Activated CD4-positive, CD25-positive, alpha-beta regulatory T cell (primary cell): ENCODE measurements around the gene MAP4K4.

Source experiments
- DNase-seq, 4 experiments: peaks; one replicate each; lab custom pipeline; 2025; lab: John Stamatoyannopoulos, UW

MAP4K4 gene

DNA sequence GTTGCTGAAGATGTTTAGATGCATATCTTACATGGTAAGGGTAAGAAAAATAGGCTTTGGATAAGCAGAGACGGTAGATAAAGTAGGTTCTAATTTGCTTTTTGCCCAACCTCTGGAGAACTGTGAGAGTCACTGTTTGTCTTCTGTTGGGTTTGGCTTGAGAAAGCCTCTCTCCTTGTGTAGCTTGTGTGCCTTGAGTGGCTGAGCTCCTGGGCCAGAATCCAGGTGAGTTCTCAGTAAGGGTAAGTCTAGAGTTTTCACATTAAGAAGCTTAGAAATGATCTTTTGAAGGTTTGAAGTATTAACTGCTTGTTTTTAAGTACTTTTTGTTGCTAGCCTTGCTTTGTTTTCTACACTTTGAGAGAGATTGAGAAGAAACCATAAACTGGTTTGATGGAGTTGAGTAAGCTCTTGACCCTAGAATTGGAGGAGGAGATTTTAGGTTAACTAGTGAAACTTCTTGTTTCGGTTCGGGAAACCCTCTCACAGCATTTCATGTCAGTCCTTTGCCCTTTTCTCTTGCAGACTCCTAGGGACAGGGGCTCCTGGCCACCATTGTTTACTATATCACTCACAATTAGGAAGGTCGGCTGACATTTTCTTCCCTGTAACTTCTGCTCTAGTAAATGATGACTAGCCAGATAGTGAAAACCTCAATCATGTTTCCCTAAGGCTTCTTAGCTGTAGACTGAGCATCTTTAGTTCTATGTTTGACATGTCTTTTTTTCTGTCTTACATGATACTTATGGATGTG, 26.0 kb downstream of the MAP4K4 start:
- DNase-seq: no peak

DNA sequence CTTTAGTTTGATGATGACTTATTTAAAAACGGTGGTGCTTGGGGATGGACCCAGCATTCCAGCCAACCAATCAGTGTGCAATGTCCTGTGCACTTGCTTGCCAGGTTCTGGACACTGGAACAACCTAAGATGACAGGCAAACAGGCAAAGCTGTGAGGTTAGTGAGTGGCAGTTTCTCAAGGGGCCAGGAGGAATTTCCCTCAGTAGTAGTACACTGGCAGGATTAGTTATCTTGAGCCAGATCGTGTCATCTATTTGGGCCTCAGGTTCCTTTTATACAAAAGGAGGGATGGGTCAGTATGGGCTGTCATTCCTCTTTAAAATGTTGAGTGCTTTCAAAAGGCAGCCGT, 26.6 kb downstream of the MAP4K4 start:
- no peak for DNase-seq

DNA sequence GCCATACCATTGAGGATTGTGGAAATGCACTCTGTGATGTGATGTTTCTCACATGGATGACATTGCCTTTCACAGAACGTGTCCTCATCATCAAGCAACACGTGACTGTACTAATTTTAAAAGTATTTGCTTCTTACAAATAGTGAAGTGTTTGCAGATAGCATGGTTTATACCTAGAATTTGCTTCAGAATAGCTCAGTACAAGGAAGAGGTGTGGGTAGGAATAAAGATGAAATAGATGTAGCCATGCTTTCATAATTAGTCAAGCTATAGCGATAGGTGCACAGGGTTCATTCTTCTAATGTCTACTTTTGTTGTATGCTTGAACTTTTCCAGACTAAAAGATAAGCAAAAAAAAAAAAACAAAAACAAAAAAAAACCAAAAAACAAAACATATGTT, 27.5 kb downstream of the MAP4K4 start:
- DNase-seq: no peak

DNA sequence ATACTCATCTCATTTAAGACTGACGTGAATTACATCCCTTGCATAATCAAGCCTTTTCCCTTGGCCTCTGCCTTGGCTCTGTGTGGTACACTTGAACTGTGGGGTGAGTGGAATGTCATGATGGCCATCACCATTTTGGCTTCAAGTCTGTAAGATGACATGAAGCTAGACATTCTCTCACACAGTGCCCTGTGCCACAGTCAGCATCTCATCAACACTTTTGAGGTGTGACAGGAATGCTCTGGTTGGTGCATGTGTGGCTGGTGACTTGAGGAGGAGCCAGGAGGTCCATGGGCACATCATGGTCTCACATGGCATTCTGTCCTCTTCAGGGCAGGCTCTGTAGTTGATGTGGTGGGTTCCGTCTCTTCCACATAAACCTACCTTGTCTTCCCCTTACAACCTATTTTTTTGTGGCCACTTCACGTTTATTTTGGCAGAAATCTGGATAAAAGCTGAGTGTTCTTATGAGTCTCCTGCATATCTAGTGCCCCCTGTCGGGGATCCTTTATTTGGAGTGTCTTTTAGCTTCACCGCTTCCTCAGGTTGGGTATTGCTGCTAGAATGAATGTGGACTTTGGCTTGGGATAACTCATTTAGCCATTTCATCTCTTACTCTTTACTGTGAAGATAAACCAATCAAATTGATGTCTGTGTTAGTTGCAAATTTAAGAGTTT, 28.1 kb downstream of the MAP4K4 start:
- DNase-seq: no peak

DNA sequence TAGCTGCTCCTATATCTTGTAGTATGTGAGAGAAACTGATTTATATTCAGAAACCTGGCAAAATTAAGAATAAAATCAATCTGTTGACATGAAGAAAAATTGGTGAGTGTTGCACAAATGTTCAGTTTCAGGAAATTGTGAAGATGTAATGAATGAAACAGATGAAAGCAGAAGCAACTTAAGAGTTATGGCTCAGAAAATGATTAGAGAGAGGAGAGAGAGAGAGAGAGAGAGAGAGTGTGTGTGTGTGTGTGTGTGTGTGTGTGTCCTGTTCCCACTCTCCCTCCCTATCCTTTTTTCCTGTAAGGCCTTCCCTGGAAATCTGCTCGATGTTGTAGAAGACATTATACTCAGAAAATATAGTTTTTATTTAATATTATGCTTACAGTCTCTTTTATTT, 31.4 kb downstream of the MAP4K4 start:
- DNase-seq: no peak

DNA sequence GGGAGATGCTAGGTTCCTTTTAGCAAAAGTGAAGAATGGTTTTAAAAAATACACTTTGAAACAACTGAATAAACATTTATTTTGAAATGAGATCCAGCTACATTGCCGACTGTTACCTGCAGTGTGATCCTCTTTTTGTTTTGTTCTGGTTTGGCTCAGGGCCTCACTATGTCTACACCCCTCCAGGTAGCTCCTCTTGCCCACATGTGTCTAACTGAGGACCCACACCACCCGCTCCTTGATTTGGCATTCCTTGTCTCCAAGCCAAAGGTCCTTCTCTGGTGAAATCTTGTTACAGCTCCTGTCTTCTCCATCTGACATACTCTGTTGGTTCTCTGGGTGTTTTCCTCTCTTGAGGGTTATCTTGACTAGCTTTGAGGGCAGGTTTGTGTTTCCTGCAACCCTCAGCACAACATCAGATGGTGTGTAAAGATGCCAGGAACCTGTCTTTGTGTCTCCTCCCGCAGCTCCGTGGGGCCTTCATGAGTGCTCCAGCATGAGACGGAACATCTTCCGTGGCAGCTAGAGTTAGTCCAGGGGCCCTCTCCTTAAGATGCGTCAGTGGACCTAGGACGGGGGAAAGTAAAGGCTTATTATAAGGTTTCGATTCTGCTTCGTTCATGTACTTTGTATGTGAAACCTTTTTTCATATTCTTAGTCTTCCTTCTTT, 32.1 kb downstream of the MAP4K4 start:
- no peak for DNase-seq

DNA sequence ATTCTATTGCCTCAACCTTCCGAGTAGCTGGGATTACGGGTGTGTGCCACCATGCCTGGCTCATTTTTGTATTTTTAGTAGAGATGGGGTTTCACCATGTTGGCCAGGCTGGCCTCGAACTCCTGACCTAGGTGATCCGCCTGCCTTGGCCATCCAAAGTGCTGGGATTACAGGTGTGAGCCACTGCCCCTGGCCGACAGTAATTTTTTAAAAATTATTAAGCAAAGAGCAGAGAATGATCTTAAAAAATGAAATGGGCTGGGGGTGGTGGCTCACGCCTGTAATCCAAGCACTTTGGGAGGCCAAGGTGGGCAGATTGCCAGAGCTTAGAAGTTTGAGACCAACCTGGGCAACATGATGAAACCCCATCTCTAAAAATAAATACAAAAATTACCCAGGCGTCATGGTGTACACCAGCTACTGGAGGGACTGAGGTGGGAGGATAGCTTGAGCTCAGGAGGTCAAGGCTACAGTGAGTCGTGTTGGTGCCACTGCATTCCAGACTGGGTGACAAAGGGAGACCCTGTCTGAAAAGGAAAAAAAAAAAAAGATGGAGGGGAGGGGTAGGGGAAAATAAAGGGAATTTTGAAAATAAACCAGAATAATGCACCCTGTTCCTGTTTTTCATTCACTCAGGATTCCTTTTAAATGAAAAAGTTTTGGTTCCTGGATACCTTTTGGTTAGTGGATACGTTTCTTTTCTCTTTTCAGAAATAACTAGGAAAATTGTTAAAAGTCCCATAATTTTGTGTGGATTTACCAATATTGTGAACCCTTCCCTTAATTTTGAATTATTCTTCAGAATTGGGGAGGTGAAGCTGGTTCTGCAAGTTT, 33.9 kb downstream of the MAP4K4 start:
- no peak for DNase-seq

DNA sequence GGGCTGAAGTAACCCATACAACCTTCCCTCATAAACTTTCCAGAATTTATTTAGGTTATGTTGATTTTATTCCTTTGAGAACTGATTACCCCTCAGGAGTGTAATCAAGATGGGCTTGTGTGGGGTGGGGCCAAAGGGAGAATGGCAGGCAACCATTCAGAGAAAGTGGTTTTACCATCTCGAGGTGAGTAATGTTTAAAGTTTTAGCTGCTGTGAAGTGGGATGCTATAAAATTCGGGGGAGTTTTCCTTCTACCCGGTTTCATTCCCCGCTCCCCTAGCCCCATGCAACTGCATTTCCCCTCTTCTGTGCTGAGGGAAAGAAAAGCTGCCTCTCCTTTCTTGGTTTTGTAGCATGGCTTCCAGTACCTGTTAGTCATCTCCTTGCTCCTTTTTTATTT, 34.7 kb downstream of the MAP4K4 start:
- DNase-seq: no peak

DNA sequence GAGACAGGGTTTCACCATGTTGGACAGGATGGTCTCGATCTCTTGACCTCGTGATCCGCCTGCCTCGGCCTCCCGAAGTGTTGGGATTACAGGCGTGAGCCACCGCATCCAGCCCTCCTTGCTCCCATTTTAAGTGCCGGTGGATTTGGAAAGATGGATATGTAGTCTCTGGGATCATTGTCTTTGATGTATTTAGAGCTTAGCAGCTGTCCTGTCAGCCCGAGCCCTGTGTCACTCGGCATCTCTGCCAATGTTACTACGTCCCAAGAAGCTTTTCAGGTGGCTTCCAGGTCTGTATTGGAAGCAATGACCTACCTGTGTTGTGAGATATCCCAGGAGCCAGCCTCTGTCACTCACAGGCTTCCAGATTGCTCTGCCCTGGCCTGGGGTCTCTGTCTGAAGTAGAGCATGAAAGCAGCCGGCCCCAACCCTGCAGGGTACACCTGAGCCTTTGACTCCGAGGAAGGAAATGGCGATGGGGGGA, 35.3 kb downstream of the MAP4K4 start:
- no peak for DNase-seq

DNA sequence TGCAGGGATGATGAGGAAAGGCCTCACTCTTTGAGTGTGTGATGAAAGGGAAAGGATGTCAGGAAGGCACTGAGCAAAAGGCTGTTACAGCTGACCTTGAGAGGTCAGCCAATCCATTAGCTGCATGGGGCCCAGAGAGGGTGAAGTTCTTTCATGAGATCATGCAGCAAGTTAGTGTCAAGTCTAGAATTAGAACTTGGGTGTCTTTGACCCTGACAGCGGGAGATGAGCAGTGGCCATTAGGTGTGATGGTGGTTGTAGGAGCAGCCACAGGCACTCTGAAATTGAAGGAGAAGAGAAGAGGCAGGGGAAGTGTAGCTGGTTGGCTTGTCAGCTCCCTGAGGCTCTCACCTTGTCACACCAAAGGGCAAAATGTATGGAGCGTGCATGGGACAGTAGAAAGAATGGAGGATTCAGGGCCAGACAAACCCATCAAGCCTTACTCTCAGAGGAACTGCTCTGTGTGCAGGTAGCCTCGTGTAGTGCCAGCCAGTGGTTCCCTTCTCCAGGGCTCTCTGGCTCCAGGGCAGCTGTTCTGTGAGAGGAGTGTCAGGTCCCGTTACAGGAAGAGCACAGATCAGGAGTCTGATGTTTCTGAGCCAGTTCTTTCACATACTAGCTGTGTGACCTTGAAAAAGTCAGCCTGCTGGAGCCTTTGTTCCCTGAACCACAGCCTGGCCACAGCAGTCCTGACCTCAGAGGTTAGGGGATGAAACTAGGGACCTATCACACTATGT, 35.9 kb downstream of the MAP4K4 start:
- no peak for DNase-seq

DNA sequence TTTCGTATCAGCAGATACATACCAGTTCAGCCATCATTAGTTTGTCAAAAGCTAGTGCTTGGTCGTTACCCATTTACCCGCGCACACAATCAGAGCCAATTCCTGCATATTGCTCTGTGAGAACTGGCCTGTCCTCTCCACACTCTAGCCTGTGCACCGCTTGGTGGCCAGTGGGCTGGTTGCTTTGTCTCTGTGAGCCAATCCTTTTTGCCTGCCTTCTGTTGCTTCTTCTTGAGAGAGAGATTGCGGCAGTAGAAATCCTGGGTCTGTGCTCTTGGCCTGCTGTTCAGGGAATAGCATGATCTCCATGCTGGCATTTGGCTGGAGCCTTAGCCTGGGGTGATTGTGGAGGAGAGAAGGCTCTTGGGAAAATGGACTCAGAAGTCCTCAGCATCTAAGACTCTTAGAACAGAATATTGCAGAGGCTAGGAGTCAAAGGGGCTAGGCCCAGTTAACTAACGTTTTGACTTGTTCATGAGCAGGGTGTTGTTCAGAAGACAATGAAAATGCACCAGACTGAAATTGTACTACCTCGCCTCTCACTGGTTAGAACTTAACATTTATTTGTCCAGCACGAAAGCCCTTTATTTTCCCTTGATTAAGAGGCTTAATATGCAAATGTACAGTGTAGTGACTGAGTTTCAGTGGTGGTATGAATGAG, 37.1 kb downstream of the MAP4K4 start:
- DNase-seq: no peak

DNA sequence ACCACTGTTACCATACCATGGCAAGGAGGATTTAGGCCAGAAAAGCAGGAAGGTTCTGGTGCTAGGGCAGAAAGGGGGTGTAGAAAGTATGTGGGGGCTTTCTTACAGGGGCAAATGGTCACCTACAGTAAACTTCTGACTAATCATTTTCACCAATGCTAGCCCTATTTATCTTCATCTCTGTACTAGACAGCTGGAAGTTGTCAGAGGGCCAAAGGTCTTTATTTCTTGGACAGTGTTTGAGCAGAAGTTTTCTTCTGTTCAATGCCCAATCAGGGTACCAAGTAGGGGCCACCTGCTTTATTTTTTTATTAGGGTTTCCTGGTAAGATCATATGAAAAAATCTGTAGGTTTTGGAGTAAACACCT, 37.6 kb downstream of the MAP4K4 start:
- no peak for DNase-seq

DNA sequence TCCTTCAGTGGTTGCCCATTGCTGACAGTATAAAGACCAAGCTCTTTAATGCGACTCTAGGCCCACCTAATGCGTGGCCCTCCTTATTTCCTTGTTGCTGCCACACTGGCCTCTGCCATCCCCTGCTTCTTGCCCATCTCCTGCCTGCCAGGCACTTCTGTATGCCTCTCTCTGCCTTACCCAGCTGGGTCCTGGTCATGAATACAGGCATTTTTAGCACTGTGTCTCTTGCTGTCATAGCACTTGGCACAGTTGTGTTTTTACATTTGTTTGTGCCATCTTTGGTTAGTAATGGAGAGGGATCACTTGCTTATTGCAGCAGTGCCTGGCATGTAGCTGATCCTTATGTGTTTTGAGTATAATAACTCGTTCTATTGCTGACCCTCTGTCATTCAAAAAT, 38.7 kb downstream of the MAP4K4 start:
- no peak for DNase-seq

DNA sequence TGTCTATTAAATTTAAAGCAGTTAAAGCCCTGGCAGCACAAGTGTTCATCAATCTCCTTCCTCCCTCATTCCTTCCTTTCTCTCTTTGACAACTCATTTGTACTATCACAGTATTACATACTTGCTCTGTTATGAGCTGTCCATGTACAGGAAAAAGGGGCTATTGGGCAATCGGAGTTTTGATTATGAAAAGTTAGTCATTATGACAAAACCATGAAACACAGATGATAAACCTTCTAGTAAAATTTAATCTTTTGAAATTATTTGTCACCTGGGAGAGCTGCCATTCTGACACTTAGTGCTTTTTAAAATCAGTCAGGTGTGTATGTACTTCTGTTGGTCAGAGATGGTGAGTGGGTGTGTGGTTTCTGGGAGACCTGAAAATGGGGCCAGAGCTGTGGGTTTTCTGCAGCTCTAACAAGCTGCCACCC, 39.4 kb downstream of the MAP4K4 start:
- no peak for DNase-seq

DNA sequence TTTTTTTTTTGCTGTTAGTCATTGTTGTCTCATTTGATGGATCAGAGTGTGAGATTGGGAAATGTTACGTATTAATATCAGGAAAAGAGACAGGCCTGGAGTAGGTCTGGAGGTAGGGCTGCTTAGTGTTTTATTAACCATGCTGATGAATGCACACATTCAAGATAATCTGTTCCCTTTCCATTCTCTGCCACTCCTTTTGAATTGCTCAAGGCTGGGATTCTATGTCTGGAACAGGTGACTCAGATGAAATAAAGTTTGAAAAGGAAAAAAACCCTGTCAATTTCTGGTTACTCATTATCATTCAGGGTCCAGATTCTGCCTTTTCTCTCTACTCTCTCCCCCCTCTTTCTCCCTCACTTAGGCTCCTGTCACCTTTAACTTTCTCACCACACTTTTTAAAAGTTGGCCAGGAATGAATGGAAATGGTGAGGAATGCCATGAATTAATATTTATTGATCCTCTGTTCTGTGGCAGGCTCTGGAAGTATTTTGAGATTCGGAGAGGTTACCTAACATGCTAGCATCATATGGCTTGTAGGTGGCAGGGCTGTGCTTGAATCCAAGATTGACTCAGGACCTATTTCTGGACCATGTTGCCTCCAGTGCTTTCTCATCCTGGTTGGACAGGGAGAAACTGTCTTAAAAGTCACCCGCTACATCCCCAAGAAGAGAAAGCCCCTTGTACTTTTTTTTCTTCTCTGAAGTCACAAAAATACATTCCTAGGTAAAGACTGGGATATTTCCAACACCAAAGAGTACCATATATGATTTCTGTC, 40.2 kb downstream of the MAP4K4 start:
- no peak for DNase-seq

DNA sequence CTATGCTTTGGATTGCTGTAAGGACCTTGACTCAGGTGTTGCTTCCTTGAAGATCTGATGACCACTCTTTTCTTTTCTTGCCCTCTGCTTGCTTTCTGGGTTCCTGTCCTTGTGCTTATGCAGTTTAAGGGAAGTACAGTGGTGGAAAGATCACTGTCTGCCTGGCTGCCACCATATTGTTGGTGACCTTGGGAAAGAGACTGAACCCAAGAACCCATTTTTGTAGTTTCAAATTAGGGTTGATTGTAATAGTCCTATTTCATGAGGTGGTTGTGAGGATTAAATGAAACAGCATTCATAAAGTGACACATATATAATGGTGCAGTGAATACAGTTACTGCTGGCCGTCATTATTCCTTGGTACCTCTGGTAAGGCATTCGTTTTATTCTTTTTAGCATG, 41.1 kb downstream of the MAP4K4 start:
- DNase-seq: no peak

DNA sequence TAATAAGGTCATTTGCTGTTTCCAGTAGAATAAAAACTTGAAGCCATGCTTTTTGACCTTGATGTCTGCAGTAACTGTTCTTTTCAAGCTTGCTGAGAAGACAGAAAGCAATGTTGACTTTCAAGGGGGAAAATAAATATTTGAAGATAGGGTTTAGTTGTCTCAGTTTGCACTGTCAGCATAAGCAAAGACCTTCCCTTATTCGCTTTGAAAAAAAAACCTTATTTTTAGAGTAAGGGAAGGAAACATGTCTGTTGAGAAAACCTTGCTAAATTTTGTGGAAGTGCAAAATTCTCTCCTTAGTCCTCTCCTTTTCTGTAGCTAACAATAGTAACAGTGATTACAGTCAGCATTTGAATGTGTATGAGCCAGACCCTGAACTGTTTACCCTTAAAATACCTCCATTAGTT, 43.1 kb downstream of the MAP4K4 start:
- no peak for DNase-seq

DNA sequence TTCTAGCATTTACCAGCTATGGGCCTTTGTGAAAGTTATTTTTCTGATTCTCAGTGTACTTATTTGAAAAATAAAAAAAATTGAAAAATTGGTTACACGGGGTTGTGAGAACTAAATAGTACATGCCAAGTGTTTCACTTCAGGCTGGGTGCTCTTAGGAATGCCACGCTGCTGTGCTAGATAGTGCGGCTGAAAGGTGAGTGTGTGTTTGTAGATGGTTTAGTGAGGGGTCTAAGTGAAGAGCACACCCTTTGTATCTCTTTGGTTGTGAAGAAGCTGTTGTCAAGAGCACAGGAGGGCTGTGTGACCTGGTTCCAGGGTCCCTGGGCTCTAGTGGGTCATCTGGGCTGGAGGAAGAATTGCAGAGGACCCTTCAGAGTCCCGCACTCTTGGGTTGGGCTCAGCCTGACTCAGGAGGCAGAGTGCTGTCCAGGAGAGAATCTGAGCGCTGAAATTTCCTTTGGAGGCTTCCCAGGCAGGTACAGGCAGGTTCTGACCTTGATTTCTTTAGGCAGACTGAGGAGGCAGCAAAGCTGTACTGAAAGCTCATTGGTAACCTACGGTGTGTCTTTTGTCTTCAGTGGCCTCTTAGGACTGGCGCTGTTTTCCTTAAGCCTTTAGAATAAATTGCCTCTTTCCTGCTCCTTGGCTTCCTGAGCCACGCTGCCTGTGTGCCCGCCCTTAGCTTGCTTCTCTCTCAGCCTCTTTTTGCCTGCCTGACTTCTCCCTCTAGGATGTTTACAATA, 44.4 kb downstream of the MAP4K4 start:
- no peak for DNase-seq

DNA sequence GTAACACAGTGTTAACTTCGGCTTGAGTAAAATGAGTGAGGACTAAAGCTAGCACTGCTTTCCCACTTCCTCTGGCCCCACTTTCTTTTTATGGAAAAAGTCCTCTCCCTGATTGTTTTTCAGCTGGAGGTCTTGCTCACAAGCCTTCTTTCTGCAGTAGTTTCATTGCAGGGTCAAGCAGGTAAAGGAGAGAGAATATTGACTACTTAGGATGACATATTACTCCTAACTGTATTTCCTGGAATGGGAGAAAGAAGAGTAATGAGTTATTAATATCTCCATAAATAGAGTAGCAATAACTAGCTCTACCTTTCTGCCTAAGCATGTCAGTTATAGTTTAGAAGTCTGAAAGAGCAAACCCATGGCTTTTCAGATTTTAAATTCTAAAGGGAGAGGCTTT, 45.0 kb downstream of the MAP4K4 start:
- no peak for DNase-seq

DNA sequence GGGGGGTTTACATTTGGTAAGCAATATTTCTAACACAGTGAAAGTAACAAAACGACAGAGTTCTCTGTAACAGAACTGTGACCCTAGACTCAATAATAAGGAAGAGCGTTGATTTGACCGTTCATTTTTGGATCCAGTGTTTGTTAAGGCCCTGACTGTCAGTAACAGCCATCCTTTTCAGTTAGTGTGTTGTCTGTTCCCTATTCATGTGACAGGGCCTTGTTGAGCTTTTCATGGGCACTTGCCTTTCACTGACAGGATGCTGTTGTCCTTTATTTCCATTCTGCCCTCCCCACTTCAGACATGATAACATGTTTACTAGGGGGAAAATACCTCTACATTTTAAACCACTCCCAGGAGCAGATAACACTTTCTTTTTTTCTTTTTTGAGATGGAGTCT, 45.8 kb downstream of the MAP4K4 start:
- DNase-seq: no peak
